ENCODE results near the gene SLC13A5. TPM values are rescaled to one million over a fixed set of nuclear protein-coding genes. Genes with fewer than 3 reads are reported as not detected.

The SLC13A5 gene
- total and polyA plus RNA-seq, 9 of the 15 experiments (the other 6 are each of a cell fraction or from before 2014, with no cell fraction given) = 0.04 TPM; not detected in 8

GRCh38 chr17:6639014-6639585 is 74.1 kb downstream of the SLC13A5 start (continued):
- TF ChIP-seq, protein P1, sequence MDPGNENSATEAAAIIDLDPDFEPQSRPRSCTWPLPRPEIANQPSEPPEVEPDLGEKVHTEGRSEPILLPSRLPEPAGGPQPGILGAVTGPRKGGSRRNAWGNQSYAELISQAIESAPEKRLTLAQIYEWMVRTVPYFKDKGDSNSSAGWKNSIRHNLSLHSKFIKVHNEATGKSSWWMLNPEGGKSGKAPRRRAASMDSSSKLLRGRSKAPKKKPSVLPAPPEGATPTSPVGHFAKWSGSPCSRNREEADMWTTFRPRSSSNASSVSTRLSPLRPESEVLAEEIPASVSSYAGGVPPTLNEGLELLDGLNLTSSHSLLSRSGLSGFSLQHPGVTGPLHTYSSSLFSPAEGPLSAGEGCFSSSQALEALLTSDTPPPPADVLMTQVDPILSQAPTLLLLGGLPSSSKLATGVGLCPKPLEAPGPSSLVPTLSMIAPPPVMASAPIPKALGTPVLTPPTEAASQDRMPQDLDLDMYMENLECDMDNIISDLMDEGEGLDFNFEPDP (CRISPR knock-in tag; IDR thresholded peaks at IDR 0.05) = no peak
- TF ChIP-seq CREM (IDR thresholded peaks at IDR 0.05; ENCODE audit: low read depth) (no peak), USF1 (CRISPR knock-in tag; IDR thresholded peaks at IDR 0.05) (no peak), EGR1 (conservative IDR thresholded peaks at IDR 0.05) (peak; percentile 55), ZBTB49 (CRISPR knock-in tag; IDR thresholded peaks at IDR 0.05; ENCODE audit: borderline replicate concordance) (no peak), ZNF134 (CRISPR knock-in tag; conservative IDR thresholded peaks at IDR 0.05) (no peak), ATF1 (CRISPR knock-in tag; IDR thresholded peaks at IDR 0.05) (no peak), ATF1 (tag; IDR thresholded peaks at IDR 0.05) (no peak)
